Neural progenitor cell (in vitro differentiated cells): ENCODE data around the gene KDM2A. TPM values are rescaled to one million over a fixed set of nuclear protein-coding genes. Genes with fewer than 3 reads are reported as not detected.

Experiments used
- DNase-seq: peaks from one replicate; pipeline ENCODE4 v3.0.0-alpha.2; 2016; ENCODE audit warnings: low spot score
- H2AFZ ChIP-seq: fragments of 200-600 bp; sonication (generic); replicated peaks from 2 replicates; pipeline ENCODE4 v1.6.1; 2016; ENCODE audit warnings: antibody characterized with exemption
- H3F3A ChIP-seq: fragments of 200-600 bp; sonication (generic); 2 replicates; pipeline ENCODE4 v1.6.1; 2016; ENCODE audit warnings: antibody characterized with exemption, low read depth
- H3K27ac ChIP-seq: fragments of 200-600 bp; sonication (generic); 2 replicates; pipeline ENCODE4 v1.5.1; 2016; ENCODE audit warnings: mild to moderate bottlenecking
- H3K27me3 ChIP-seq: fragments of 200-600 bp; sonication (generic); 2 replicates; pipeline ENCODE4 v1.6.1; 2016; ENCODE audit warnings: mild to moderate bottlenecking, moderate library complexity
- H3K36me3 ChIP-seq: fragments of 200-600 bp; sonication (generic); 2 replicates; pipeline ENCODE4 v1.5.1; 2016
- H3K4me1 ChIP-seq: fragments of 200-600 bp; sonication (generic); 2 replicates; pipeline ENCODE4 v1.6.1; 2016; ENCODE audit warnings: mixed run types
- H3K4me2 ChIP-seq: fragments of 200-600 bp; sonication (generic); 2 replicates; pipeline ENCODE4 v1.6.1; 2016
- H3K4me3 ChIP-seq: fragments of 200-600 bp; sonication (generic); 2 replicates; pipeline ENCODE4 v1.5.1; 2016
- H3K79me2 ChIP-seq: fragments of 200-600 bp; sonication (generic); 2 replicates; pipeline ENCODE4 v1.6.1; 2016; ENCODE audit warnings: low read depth
- H3K9ac ChIP-seq: fragments of 200-600 bp; sonication (generic); 2 replicates; pipeline ENCODE4 v1.6.1; 2016
- H3K9me3 ChIP-seq: fragments of 200-600 bp; sonication (generic); 2 replicates; pipeline ENCODE4 v1.5.1; 2016; ENCODE audit warnings: low read depth
- H4K20me1 ChIP-seq: fragments of 200-600 bp; sonication (generic); 2 replicates; pipeline ENCODE4 v1.6.1; 2016; ENCODE audit warnings: low read depth
- H3K27ac Mint-ChIP-seq: 3 replicates; pipeline ENCODE4 v1.8.0; 2021; ENCODE audit warnings: mixed read lengths
- H3K27me3 Mint-ChIP-seq: 2 replicates; pipeline ENCODE4 v1.8.0; 2022; ENCODE audit warnings: low read depth, mild to moderate bottlenecking, inconsistent platforms, moderate library complexity, mixed read lengths; ENCODE audit not compliant: insufficient read depth
- H3K36me3 Mint-ChIP-seq: 3 replicates; pipeline ENCODE4 v1.8.0; 2021; ENCODE audit warnings: mixed read lengths
- H3K4me1 Mint-ChIP-seq: 3 replicates; pipeline ENCODE4 v1.8.0; 2021; ENCODE audit warnings: mixed read lengths
- H3K4me3 Mint-ChIP-seq: 3 replicates; pipeline ENCODE4 v1.8.0; 2021; ENCODE audit warnings: mild to moderate bottlenecking, moderate library complexity, mixed read lengths
- H3K9me3 Mint-ChIP-seq: 3 replicates; pipeline ENCODE4 v1.8.0; 2020; ENCODE audit warnings: mixed read lengths
- CTCF ChIP-seq: fragments of 200-600 bp; sonication (generic); IDR thresholded peaks from 2 replicates; pipeline ENCODE4 v1.5.1; 2017; ENCODE audit warnings: antibody characterized with exemption, mild to moderate bottlenecking
- EZH2 ChIP-seq: fragments of 200-600 bp; sonication (generic); IDR thresholded peaks from 2 replicates; pipeline ENCODE4 v1.6.1; 2017; ENCODE audit warnings: antibody characterized with exemption, mild to moderate bottlenecking, moderate library complexity
- EZH2phosphoT487 ChIP-seq: fragments of 200-600 bp; sonication (generic); IDR thresholded peaks from 2 replicates; pipeline ENCODE4 v1.6.1; 2017; ENCODE audit warnings: antibody characterized with exemption
- total RNA-seq: library from RNA; depleted of rRNA; stranded (reverse); fragments of >200 nt; gene quantifications from 2 replicates; pipeline ENCODE4 v1.2.3, GENCODE V29; 2015; ENCODE audit warnings: low replicate concordance

Gene KDM2A
- total RNA-seq, 1 donor from 2014 or later, result 49.5 TPM

- Histone ChIP-seq H3K4me1 (no peaks in the 10 kb centered on the region), H3K79me2 (no peaks in the 10 kb centered on the region), H3K27me3 (no peaks in the 10 kb centered on the region), H3K36me3 (no peaks in the 10 kb centered on the region), H3K9ac (no peak overlapping the region), H2AFZ (no peak overlapping the region), H4K20me1 (no peaks in the 10 kb centered on the region), H3K4me3 (no peak overlapping the region), H3K27ac (no peak overlapping the region), H3F3A (no peaks in the 10 kb centered on the region), H3K9me3 (no peaks in the 10 kb centered on the region), H3K4me2 (no peak overlapping the region)
- H3K9me3 Mint-ChIP-seq, result no peaks in the 10 kb centered on the region
- H3K36me3 Mint-ChIP-seq, result no peaks in the 10 kb centered on the region
- DNase-seq, result no peak
- no peak overlapping the region for H3K4me3 Mint-ChIP-seq
- H3K27me3 Mint-ChIP-seq, result peaks cover 14% of the 10 kb centered on the region
- peaks cover 16% of the 10 kb centered on the region for H3K4me1 Mint-ChIP-seq
- TF ChIP-seq EZH2 (no peak), CTCF (no peak), EZH2phosphoT487 (no peak)
- H3K27ac Mint-ChIP-seq, result peak overlapping the region; percentile 51
Observed at GRCh38 chr11:67102664-67103063, 16.4 kb upstream of the KDM2A start.

- Histone ChIP-seq H3K27ac (no peak overlapping the region), H3K4me1 (no peaks in the 10 kb centered on the region), H3K9ac (no peak overlapping the region), H3K36me3 (no peaks in the 10 kb centered on the region), H2AFZ (no peak overlapping the region), H3K9me3 (no peaks in the 10 kb centered on the region), H3K4me2 (no peak overlapping the region), H4K20me1 (no peaks in the 10 kb centered on the region), H3K27me3 (no peaks in the 10 kb centered on the region), H3K4me3 (no peak overlapping the region), H3F3A (no peaks in the 10 kb centered on the region), H3K79me2 (no peaks in the 10 kb centered on the region)
- Mint-ChIP-seq H3K27me3 (peaks cover 8% of the 10 kb centered on the region), H3K4me3 (no peak overlapping the region), H3K4me1 (peaks cover 16% of the 10 kb centered on the region), H3K36me3 (no peaks in the 10 kb centered on the region), H3K27ac (no peak overlapping the region), H3K9me3 (no peaks in the 10 kb centered on the region)
- TF ChIP-seq EZH2, result no peak
- no peak for TF ChIP-seq EZH2phosphoT487
- no peak for TF ChIP-seq CTCF
- DNase-seq, result no peak
Observed at GRCh38 chr11:67105964-67106363, 13.1 kb upstream of the KDM2A start.

- Histone ChIP-seq H4K20me1 (no peaks in the 10 kb centered on the region), H3K4me1 (no peaks in the 10 kb centered on the region), H3K4me3 (no peak overlapping the region), H3K79me2 (no peaks in the 10 kb centered on the region), H3K27me3 (no peaks in the 10 kb centered on the region), H2AFZ (no peak overlapping the region), H3K36me3 (no peaks in the 10 kb centered on the region), H3K4me2 (no peak overlapping the region), H3K9me3 (no peaks in the 10 kb centered on the region), H3K27ac (no peak overlapping the region), H3K9ac (no peak overlapping the region), H3F3A (peaks cover 8% of the 10 kb centered on the region)
- Mint-ChIP-seq H3K4me3 (no peak overlapping the region), H3K27ac (no peak overlapping the region), H3K9me3 (no peaks in the 10 kb centered on the region), H3K36me3 (no peaks in the 10 kb centered on the region), H3K4me1 (peaks cover 2% of the 10 kb centered on the region), H3K27me3 (peaks cover 3% of the 10 kb centered on the region)
- TF ChIP-seq EZH2phosphoT487, result no peak
- TF ChIP-seq CTCF, result no peak
- no peak for TF ChIP-seq EZH2
- no peak for DNase-seq
Observed at GRCh38 chr11:67111261-67111660, 7.8 kb upstream of the KDM2A start.
